SU-DHL-6 (cell line): ENCODE results near the gene ZNF135.

ENCODE experiments used
- H2AFZ ChIP-seq: fragments of 200-600 bp; sonication (generic); 2 replicates; pipeline ENCODE4 v1.6.1; 2014; ENCODE audit warnings: low read depth, mild to moderate bottlenecking, moderate library complexity, mixed read lengths, antibody characterized with exemption, low read length; ENCODE audit not compliant: severe bottlenecking
- H3F3A ChIP-seq: fragments of 200-600 bp; shearing (Covaris generic); 2 replicates; pipeline ENCODE4 v1.6.0; 2016; ENCODE audit warnings: antibody characterized with exemption, mild to moderate bottlenecking; ENCODE audit not compliant: insufficient read depth
- H3K27ac ChIP-seq: fragments of 200-600 bp; sonication (generic); 2 replicates; pipeline ENCODE4 v1.5.1; 2016; ENCODE audit warnings: low read depth, mild to moderate bottlenecking, low read length, moderate library complexity, mixed read lengths
- H3K27me3 ChIP-seq: fragments of 200-600 bp; sonication (generic), shearing (Covaris generic); 2 replicates; pipeline ENCODE4 v1.6.0; 2014; ENCODE audit warnings: mild to moderate bottlenecking, low read length
- H3K36me3 ChIP-seq: fragments of 200-600 bp; sonication (generic); 2 replicates; pipeline ENCODE4 v1.6.1; 2014; ENCODE audit warnings: mild to moderate bottlenecking, low read length, mixed read lengths
- H3K4me2 ChIP-seq: fragments of 300-600, 200-600 bp; shearing (Covaris generic), sonication (generic); 2 replicates; pipeline ENCODE4 v1.6.0; 2014; ENCODE audit warnings: low read length, low read depth, mild to moderate bottlenecking; ENCODE audit not compliant: poor library complexity, severe bottlenecking
- H3K4me3 ChIP-seq: fragments of 200-600 bp; sonication (generic); 2 replicates; pipeline ENCODE4 v1.5.1; 2014; ENCODE audit warnings: antibody characterized with exemption, low read length, mild to moderate bottlenecking, mixed read lengths; ENCODE audit not compliant: insufficient read depth, poor library complexity, severe bottlenecking
- H3K79me2 ChIP-seq: fragments of 200-600 bp; sonication (generic); 2 replicates; pipeline ENCODE4 v1.6.1; 2014; ENCODE audit warnings: mild to moderate bottlenecking, low read length, moderate library complexity; ENCODE audit not compliant: insufficient read depth
- H3K9ac ChIP-seq: fragments of 200-600 bp; sonication (generic); 2 replicates; pipeline ENCODE4 v1.7.0; 2014; ENCODE audit warnings: mild to moderate bottlenecking, low read length
- H3K9me2 ChIP-seq: fragments of 200-600 bp; sonication (generic); replicated peaks from 2 replicates; pipeline ENCODE4 v1.6.1; 2014; ENCODE audit warnings: low read length; ENCODE audit not compliant: insufficient read depth
- H3K9me3 ChIP-seq: fragments of 200-600 bp; sonication (generic); 2 replicates; pipeline ENCODE4 v1.6.1; 2014; ENCODE audit warnings: low read length, mixed read lengths; ENCODE audit not compliant: insufficient read depth
- H4K20me1 ChIP-seq: fragments of 200-600 bp; sonication (generic); 2 replicates; pipeline ENCODE4 v1.6.1; 2014; ENCODE audit warnings: low read depth, mild to moderate bottlenecking, antibody characterized with exemption, low read length, moderate library complexity, mixed read lengths
- EZH2phosphoT487 ChIP-seq: fragments of 200-600 bp; sonication (generic), shearing (Covaris generic); conservative IDR thresholded peaks from 2 replicates; pipeline ENCODE4 v1.6.1; 2018; ENCODE audit warnings: mild to moderate bottlenecking, antibody characterized with exemption, low read length, moderate library complexity, mixed read lengths
- TF ChIP-seq, protein P1 (sequence below): fragments of 200-600 bp; sonication (generic); IDR thresholded peaks from one replicate; pipeline ENCODE4 v1.5.1; 2017; ENCODE audit warnings: antibody characterized with exemption, mild to moderate bottlenecking, low read length, moderate library complexity; ENCODE audit not compliant: insufficient read depth, poor library complexity, severe bottlenecking

ZNF135 gene

DNA sequence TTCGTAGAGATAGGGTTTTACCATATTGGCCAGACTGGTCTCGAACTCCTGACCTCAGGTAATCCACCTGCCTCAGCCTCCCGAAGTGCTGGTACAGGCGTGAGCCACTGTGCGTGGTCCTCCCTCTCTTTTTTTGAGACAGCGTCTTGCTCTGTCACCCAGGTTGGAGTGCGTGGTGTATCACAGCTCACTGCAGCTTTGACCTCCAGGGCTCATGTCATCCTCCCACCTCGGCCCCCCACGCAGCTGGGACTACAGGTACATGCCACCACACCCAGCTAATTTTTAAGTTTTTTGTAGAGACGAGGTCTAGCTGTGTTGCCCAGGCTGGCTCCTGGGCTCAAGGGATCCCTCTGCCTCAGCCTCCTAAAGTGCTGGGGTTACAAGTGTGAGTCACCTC, 20.7 kb downstream of the ZNF135 start:
- Histone ChIP-seq H3K27me3 (no peaks in the 10 kb centered on the region), H3K9me3 (no peaks in the 10 kb centered on the region), H3K4me3 (no peak overlapping the region), H2AFZ (no peak overlapping the region), H4K20me1 (no peaks in the 10 kb centered on the region), H3F3A (no peaks in the 10 kb centered on the region), H3K27ac (no peak overlapping the region), H3K9me2 (no peaks in the 10 kb centered on the region), H3K36me3 (no peaks in the 10 kb centered on the region), H3K79me2 (no peaks in the 10 kb centered on the region), H3K9ac (no peak overlapping the region), H3K4me2 (no peak overlapping the region)
- TF ChIP-seq, protein P1, sequence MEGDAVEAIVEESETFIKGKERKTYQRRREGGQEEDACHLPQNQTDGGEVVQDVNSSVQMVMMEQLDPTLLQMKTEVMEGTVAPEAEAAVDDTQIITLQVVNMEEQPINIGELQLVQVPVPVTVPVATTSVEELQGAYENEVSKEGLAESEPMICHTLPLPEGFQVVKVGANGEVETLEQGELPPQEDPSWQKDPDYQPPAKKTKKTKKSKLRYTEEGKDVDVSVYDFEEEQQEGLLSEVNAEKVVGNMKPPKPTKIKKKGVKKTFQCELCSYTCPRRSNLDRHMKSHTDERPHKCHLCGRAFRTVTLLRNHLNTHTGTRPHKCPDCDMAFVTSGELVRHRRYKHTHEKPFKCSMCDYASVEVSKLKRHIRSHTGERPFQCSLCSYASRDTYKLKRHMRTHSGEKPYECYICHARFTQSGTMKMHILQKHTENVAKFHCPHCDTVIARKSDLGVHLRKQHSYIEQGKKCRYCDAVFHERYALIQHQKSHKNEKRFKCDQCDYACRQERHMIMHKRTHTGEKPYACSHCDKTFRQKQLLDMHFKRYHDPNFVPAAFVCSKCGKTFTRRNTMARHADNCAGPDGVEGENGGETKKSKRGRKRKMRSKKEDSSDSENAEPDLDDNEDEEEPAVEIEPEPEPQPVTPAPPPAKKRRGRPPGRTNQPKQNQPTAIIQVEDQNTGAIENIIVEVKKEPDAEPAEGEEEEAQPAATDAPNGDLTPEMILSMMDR, result no peak
- no peak for TF ChIP-seq EZH2phosphoT487

DNA sequence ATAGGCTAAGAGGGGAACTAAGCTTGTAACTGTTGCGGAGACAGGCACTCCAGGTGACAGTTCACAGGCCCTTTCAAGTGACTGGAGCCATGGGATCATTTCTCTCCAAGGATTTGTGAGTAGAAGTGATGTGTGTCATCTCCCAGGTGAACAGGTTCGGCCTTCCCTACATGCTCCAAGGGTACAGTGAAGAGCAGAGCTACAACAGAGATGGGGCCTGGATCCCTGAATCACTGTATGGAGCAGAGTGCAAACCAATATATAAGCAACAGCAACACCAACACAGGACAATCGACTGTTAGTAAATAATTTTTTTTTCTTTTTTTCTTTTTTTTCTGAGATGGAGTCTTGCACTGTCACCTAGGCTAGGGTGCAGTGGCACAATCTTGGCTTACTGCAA, 23.9 kb downstream of the ZNF135 start:
- H3K27me3 ChIP-seq, result no peaks in the 10 kb centered on the region
- no peak overlapping the region for H3K27ac ChIP-seq
- no peaks in the 10 kb centered on the region for H3K9me2 ChIP-seq
- no peak overlapping the region for H3K4me2 ChIP-seq
- H3K4me3 ChIP-seq, result no peak overlapping the region
- H3K9me3 ChIP-seq, result no peaks in the 10 kb centered on the region
- no peaks in the 10 kb centered on the region for H3F3A ChIP-seq
- H2AFZ ChIP-seq, result no peak overlapping the region
- TF ChIP-seq EZH2phosphoT487, result no peak
- TF ChIP-seq, protein P1, result no peak
- no peak overlapping the region for H3K9ac ChIP-seq
- no peaks in the 10 kb centered on the region for H4K20me1 ChIP-seq
- H3K36me3 ChIP-seq, result no peaks in the 10 kb centered on the region
- H3K79me2 ChIP-seq, result no peaks in the 10 kb centered on the region

DNA sequence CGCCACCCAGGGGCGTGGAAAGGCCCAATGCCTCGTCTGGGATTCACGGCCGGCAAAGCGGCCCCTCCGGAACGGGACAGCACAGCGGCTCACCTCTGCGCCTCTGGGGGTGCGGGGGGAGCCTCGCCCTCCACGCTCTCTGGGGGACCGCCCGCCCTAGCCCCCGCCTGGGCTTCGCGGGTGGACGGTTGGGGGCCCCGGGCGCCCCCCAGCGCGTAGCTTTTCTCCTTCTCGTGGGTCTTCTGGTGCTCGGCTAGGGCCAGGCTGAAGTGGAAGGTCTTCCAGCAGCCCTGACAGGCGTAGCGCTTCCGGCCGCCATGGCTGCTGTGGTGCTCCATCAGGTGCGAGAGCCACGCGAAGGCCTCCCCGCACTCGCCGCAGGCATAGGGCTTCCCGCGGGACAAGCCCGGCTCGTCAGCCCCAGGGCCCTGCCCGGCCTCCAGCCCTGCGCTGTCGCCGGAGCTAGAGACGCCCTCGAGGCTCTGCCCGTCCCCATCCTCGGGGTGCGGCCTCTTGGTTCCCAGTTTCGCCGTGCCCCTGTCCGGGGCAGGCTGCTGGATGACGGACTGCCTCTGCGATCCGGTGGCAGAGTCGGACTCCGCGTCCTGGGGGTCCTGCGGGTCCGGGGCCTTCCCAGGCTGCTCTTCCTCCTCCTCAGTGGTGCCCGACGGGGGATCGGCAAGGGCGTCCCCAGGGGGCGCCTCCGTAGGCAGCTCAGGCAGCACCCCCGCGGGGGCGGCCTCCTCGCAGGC, 25.7 kb downstream of the ZNF135 start:
- no peaks in the 10 kb centered on the region for H4K20me1 ChIP-seq
- H3K27ac ChIP-seq, result no peak overlapping the region
- no peaks in the 10 kb centered on the region for H3K27me3 ChIP-seq
- H3K9ac ChIP-seq, result no peak overlapping the region
- H3K9me2 ChIP-seq, result no peaks in the 10 kb centered on the region
- H2AFZ ChIP-seq, result no peak overlapping the region
- no peak for TF ChIP-seq EZH2phosphoT487
- TF ChIP-seq, protein P1, result no peak
- H3K4me3 ChIP-seq, result no peak overlapping the region
- no peak overlapping the region for H3K4me2 ChIP-seq
- H3F3A ChIP-seq, result no peaks in the 10 kb centered on the region
- H3K36me3 ChIP-seq, result no peaks in the 10 kb centered on the region
- H3K9me3 ChIP-seq, result no peaks in the 10 kb centered on the region
- H3K79me2 ChIP-seq, result no peaks in the 10 kb centered on the region
